HFF-Myc (cell line): ENCODE data around the gene TUBA3D.
A peak's percentile ranks its signal among the peaks of the same experiment; 100 is the strongest.
"Not testable (repeated sequence)": the region's sequence is repeated elsewhere in the genome, so short reads cannot be mapped to it uniquely, and the experiment has no call there.

Experiments
- DNase-seq: peaks from one replicate; pipeline ENCODE4 v3.0.0-alpha.2; 2011; ENCODE audit warnings: low read depth; ENCODE audit errors: extremely low read depth
- H3K4me3 ChIP-seq: replicated peaks from 2 replicates; pipeline ENCODE4 v1.5.1; 2011; ENCODE audit warnings: low read depth, mild to moderate bottlenecking, control low read depth, low read length
- TF ChIP-seq, protein P1 (sequence below): IDR thresholded peaks from 2 replicates; pipeline ENCODE4 v1.5.1; 2012; ENCODE audit warnings: mild to moderate bottlenecking, low read depth, low read length, control low read depth; ENCODE audit errors: missing control alignments

TUBA3D gene

GRCh38 chr2:131516011-131516410 is 40.1 kb downstream of the TUBA3D start:
- DNase-seq, result no peak
- H3K4me3 ChIP-seq, result no peak overlapping the region
- TF ChIP-seq, protein P1, sequence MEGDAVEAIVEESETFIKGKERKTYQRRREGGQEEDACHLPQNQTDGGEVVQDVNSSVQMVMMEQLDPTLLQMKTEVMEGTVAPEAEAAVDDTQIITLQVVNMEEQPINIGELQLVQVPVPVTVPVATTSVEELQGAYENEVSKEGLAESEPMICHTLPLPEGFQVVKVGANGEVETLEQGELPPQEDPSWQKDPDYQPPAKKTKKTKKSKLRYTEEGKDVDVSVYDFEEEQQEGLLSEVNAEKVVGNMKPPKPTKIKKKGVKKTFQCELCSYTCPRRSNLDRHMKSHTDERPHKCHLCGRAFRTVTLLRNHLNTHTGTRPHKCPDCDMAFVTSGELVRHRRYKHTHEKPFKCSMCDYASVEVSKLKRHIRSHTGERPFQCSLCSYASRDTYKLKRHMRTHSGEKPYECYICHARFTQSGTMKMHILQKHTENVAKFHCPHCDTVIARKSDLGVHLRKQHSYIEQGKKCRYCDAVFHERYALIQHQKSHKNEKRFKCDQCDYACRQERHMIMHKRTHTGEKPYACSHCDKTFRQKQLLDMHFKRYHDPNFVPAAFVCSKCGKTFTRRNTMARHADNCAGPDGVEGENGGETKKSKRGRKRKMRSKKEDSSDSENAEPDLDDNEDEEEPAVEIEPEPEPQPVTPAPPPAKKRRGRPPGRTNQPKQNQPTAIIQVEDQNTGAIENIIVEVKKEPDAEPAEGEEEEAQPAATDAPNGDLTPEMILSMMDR, result no peak

- not testable (repeated sequence) for DNase-seq, H3K4me3 ChIP-seq
- TF ChIP-seq, protein P1, result peak; percentile 31
Observed at GRCh38 chr2:131516621-131517020, 40.7 kb downstream of the TUBA3D start.

DNA sequence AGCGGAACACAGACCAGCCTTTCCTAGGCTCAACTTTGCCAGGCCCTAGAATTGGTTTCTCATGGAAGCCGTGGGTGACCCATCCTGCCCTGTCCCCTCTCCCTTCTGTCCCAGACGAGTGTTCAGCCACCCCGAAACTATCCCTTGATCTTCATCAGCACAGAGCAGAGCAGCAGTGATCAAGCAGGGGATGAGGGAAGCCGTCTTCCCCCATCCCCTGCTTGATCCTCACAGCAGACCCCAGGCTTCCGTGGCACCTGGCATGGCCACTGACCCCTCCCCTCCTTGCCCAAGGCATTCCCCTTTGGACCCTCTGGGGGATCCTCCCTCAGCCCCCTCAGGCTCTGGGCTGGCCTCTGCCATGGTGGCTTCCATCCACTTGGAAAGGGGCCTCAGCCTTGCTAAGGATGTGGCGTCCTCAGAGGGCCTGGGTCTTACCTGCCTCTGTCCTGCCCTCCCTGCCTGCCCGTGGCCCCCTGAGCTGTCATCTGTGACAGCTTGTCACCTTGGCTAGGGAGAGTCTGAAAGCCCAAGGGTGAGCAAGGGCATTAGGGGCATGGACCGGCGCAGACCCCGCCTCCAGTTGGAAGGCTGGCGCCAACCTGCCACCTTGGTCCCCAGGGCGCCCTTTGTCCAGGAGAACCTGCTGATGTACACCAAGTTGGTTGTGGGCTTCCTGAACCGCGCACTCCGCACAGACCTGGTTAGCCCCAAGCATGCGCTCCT is 41.4 kb downstream of the TUBA3D start:
- DNase-seq, result no peak
- TF ChIP-seq, protein P1, result no peak
- H3K4me3 ChIP-seq, result no peak overlapping the region

- DNase-seq, H3K4me3 ChIP-seq: not testable (repeated sequence)
Observed at GRCh38 chr2:131517856-131518255, 41.9 kb downstream of the TUBA3D start.

DNA sequence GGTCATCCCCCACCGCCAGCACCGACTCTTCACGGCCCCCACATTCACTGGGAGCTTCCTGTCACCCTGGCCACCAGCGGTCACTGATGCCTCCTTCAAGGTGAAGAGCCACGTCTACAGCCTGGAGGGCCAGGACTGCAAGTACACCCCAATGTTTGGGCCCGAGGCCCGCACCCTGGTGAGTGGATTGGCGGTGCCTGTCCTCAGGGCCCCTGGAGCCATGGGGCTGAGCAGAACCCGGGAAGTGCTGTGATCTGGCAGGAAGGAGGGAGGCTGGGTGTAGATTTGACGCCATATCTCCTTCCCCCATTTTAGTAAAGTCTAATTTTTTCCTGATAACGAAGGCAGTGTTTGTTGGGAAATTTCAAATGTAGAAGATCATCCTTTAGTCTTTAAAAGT is 42.6 kb downstream of the TUBA3D start:
- DNase-seq, H3K4me3 ChIP-seq: not testable (repeated sequence)

- H3K4me3 ChIP-seq, result no peak overlapping the region
- DNase-seq, result no peak
- TF ChIP-seq, protein P1, result no peak
Observed at GRCh38 chr2:131519466-131519865, 43.5 kb downstream of the TUBA3D start.

- not testable (repeated sequence) for DNase-seq
Observed at GRCh38 chr2:131519871-131520470, 44.1 kb downstream of the TUBA3D start.

GRCh38 chr2:131520526-131520925 is 44.6 kb downstream of the TUBA3D start:
- no peak for DNase-seq
- no peak overlapping the region for H3K4me3 ChIP-seq
- TF ChIP-seq, protein P1, result no peak

More at GRCh38 chr2:131519871-131520470, 44.1 kb downstream of the TUBA3D start:
- not testable (repeated sequence) for H3K4me3 ChIP-seq

GRCh38 chr2:131521524-131521923 is 45.6 kb downstream of the TUBA3D start:
- not testable (repeated sequence) for H3K4me3 ChIP-seq, DNase-seq
